ENCODE measurements around the gene LAMB2.

Gene LAMB2

DNA sequence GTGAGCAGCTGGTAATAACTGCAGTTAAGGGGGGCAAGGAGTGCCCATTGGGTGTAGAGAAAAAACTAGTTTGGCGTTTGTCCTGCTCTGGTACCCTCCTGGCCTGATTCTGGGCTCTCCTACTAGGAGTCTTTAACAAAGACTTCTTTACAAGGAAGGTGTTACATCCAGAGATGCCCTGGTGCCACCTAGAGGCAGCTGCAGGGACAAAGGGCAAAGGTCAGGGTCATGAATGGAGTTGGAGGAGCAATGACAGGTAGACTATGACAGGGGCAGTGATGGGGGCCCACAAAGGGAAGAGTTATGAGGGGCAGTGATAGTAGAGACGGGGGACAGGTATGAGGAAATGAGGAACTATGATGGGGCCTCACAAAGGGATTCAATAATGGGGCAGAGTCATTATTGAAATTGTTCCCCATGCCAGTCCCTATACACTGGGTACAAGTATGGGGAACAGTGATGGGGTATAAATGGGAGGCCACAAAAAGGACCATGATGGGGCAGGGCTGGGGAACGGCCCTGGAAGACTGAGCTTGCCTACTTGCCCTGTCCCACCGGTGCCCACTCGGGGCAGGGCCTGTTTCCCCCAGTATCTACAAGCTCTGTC lies 25.4 kb upstream of the LAMB2 start:
- Histone ChIP-seq H3K9ac (ENCODE audit: low read depth, low read length) (no peak overlapping the region), H3K4me3 (ENCODE audit: low read length) (no peak overlapping the region), H3K4me1 (ENCODE audit: control insufficient read depth, insufficient read depth, low read length) (no peaks in the 10 kb centered on the region), H3K4me2 (ENCODE audit: low read length) (no peak overlapping the region), H3K36me3 (ENCODE audit: insufficient read depth, low read length) (peaks cover 12% of the 10 kb centered on the region), H3K27me3 (ENCODE audit: control insufficient read depth, insufficient read depth, low read length) (no peaks in the 10 kb centered on the region), H3K9me3 (replicated peaks; ENCODE audit: low read length) (no peaks in the 10 kb centered on the region)

DNA sequence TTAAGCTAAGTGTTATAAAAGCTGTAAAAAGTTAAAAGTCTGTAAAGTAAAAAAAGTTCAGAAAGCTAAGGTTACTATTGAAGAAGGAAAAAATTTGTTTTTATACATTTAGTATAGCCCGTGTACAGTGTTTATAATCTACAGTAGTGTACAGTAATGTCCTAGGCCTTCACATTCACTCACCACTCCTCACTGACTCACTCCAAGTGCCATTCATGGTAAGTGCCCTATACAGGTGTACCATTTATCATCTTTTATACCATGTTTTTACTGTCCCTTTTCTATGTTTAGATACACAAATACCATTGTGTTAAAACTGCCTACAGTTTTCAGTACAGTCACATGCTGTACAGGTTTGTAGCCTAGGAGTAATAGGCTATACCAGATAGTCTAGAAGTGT lies 24.4 kb upstream of the LAMB2 start:
- no peak overlapping the region for H3K4me2 ChIP-seq (ENCODE audit: low read length)
- no peaks in the 10 kb centered on the region for H3K4me1 ChIP-seq (ENCODE audit: control insufficient read depth, insufficient read depth, low read length)
- H3K4me3 ChIP-seq (ENCODE audit: low read length) = no peak overlapping the region
- no peak overlapping the region for H3K9ac ChIP-seq (ENCODE audit: low read depth, low read length)
- no peaks in the 10 kb centered on the region for H3K9me3 ChIP-seq (replicated peaks; ENCODE audit: low read length)
- H3K36me3 ChIP-seq (ENCODE audit: insufficient read depth, low read length) = peaks cover 6% of the 10 kb centered on the region
- no peaks in the 10 kb centered on the region for H3K27me3 ChIP-seq (ENCODE audit: control insufficient read depth, insufficient read depth, low read length)

DNA sequence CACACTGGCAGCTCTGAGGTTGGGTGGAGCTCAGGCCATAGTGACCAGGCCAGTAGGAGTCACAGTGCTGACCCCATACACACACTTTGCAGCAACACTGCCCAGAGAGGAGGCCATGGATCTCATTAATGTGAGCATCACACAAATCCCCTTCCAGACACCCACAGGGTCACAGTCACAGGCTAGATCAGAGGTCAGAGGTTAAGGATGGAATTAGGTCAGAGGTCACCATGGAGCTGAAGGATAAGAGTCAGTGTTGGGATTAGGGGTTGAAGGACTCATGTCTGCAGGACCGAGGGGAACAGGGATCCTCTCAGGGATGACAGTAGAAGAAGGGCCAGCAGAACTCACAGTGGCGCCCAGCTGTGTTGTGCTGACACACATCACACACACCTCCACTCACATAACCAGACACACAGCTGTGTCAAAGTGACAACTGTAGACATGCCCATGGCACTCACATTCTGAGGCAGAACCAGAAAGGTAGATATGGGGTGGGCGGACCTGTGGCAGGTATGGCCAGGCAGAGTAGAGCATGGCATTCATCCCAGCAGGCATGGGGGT lies 20.6 kb upstream of the LAMB2 start:
- Histone ChIP-seq H3K4me2 (ENCODE audit: low read length) (no peak overlapping the region), H3K36me3 (ENCODE audit: insufficient read depth, low read length) (no peaks in the 10 kb centered on the region), H3K4me3 (ENCODE audit: low read length) (no peak overlapping the region), H3K27me3 (ENCODE audit: control insufficient read depth, insufficient read depth, low read length) (no peaks in the 10 kb centered on the region), H3K4me1 (ENCODE audit: control insufficient read depth, insufficient read depth, low read length) (no peaks in the 10 kb centered on the region), H3K9ac (ENCODE audit: low read depth, low read length) (no peak overlapping the region), H3K9me3 (replicated peaks; ENCODE audit: low read length) (no peaks in the 10 kb centered on the region)

DNA sequence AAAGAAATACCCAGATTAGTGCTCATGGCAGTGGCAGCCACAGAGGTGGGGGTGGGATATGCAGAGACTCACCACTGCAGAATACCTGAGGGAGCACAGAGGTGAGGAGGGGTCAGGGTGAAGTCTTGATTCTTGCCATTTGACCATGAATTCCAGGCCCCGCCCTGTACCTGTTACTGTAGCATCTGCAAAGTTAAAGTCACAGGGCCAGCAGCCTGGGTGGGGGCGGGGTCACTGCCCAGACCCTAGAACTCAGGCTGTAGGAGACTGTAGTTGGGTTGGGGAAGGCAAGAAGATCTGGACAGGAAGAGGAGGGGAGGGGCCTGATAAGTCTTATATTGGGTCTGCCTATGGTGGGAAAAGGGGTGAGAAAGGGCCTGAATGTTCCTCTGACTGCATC lies 18.8 kb upstream of the LAMB2 start:
- no peaks in the 10 kb centered on the region for H3K4me1 ChIP-seq (ENCODE audit: control insufficient read depth, insufficient read depth, low read length)
- no peaks in the 10 kb centered on the region for H3K36me3 ChIP-seq (ENCODE audit: insufficient read depth, low read length)
- no peaks in the 10 kb centered on the region for H3K9me3 ChIP-seq (replicated peaks; ENCODE audit: low read length)
- no peak overlapping the region for H3K9ac ChIP-seq (ENCODE audit: low read depth, low read length)
- no peak overlapping the region for H3K4me2 ChIP-seq (ENCODE audit: low read length)
- no peak overlapping the region for H3K4me3 ChIP-seq (ENCODE audit: low read length)
- H3K27me3 ChIP-seq (ENCODE audit: control insufficient read depth, insufficient read depth, low read length) = no peaks in the 10 kb centered on the region

DNA sequence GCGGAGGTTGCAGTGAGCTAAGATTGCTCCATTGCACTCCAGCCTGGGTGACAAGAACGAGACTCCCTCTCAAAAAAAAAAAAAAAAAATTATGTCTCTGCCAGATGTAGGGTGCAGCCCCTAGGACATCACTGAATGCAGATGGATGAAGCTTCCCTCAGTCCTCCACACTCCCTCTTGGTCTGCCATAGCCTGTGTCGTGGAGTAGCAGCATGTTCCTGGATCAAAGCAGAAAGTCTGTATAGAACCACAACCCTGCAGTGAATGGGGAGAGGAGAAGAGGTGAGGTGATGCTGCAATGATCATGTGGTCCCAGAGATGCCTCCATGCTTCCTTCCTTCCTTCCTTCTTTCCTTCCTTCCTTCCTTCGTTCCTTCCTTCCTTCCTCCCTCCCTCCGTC lies 15.3 kb upstream of the LAMB2 start:
- Histone ChIP-seq H3K36me3 (ENCODE audit: insufficient read depth, low read length) (no peaks in the 10 kb centered on the region), H3K4me2 (ENCODE audit: low read length) (no peak overlapping the region), H3K9ac (ENCODE audit: low read depth, low read length) (no peak overlapping the region), H3K4me1 (ENCODE audit: control insufficient read depth, insufficient read depth, low read length) (no peaks in the 10 kb centered on the region), H3K27me3 (ENCODE audit: control insufficient read depth, insufficient read depth, low read length) (no peaks in the 10 kb centered on the region), H3K4me3 (ENCODE audit: low read length) (no peak overlapping the region), H3K9me3 (replicated peaks; ENCODE audit: low read length) (no peaks in the 10 kb centered on the region)

DNA sequence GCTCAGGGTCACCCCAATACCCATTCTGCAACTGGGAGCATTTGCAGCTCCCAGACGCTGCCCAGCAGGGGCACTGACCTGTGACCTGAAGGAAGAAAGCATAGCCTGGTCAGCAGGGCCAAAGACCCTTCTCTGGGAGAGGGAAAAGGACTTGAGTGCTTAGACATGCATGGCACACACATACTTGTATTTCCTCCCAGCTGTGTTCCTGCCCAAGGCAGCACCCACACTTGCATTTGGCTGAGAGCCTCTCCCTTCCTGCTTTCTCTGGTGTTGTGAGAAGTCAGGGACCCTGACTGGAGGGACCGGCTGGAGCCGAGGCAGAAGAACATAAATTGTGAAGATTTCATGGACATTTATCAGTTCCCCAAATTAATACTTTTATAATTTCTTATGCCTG lies 7.2 kb upstream of the LAMB2 start:
- Histone ChIP-seq H3K36me3 (ENCODE audit: insufficient read depth, low read length) (no peaks in the 10 kb centered on the region), H3K9ac (ENCODE audit: low read depth, low read length) (no peak overlapping the region), H3K9me3 (replicated peaks; ENCODE audit: low read length) (no peaks in the 10 kb centered on the region), H3K4me2 (ENCODE audit: low read length) (no peak overlapping the region), H3K4me1 (ENCODE audit: control insufficient read depth, insufficient read depth, low read length) (no peaks in the 10 kb centered on the region), H3K27me3 (ENCODE audit: control insufficient read depth, insufficient read depth, low read length) (peaks cover 11% of the 10 kb centered on the region), H3K4me3 (ENCODE audit: low read length) (no peak overlapping the region)

DNA sequence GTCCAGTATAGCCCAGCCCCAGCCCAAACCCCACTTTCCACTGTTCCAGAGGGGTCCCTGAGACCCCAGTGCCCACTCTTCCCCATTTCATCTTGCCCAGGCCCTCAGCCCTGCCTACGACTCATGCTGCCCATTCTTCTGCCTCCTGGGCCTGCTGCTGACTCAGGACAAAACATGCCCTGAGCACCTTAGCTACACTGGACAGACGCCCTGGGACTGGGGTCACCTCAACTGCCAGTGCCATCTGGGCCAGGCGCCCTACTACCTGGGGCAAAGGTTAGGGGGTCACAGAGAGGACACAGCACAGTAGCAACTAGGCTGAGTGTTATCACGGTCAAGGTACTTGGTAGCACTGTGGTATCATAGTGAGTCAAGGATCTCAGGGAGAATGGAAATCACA lies 2.6 kb upstream of the LAMB2 start:
- H3K4me1 ChIP-seq (ENCODE audit: control insufficient read depth, insufficient read depth, low read length) = peaks cover 21% of the 10 kb centered on the region
- H3K9me3 ChIP-seq (replicated peaks; ENCODE audit: low read length) = no peaks in the 10 kb centered on the region
- no peak overlapping the region for H3K4me2 ChIP-seq (ENCODE audit: low read length)
- H3K4me3 ChIP-seq (ENCODE audit: low read length) = no peak overlapping the region
- H3K9ac ChIP-seq (ENCODE audit: low read depth, low read length) = no peak overlapping the region
- peaks cover 8% of the 10 kb centered on the region for H3K27me3 ChIP-seq (ENCODE audit: control insufficient read depth, insufficient read depth, low read length)
- H3K36me3 ChIP-seq (ENCODE audit: insufficient read depth, low read length) = peaks cover 18% of the 10 kb centered on the region

DNA sequence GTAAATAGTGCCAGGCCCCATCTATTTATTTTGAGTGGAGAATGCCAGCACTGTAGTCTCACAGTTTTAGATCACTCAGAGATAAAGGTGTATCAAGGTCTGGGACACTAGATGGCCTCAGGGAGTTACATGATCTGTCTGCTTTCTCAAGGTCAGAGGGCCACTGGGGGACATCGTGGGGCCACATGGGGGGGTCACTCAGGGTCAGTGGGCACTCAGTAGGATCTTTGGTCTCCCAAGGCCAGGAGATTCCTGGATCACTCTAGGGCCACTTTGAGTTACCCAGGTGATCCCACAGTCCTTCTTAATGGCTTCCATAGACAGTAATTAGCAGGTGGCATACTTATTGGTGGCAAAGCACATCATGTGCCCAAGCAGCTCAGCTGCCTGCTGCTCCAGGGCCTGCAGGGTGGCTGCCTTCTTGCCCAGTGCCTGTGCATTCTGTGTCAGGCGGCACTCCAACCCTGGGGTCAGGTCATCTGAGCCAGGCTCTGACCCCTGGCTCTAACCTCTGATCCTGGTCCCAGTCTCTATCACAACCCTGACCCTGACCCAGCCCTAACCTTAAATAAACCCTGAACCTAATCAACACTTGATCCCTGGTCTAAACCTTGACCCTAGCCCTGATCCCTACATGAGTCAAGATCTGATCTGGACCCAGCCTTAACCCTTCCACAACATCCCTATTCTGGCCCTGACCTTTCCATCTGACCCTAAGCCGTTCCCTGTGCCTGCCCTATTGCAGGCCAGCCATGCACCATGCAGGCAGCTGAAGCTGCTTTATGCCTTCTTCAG lies 1.8 kb upstream of the LAMB2 start:
- no peaks in the 10 kb centered on the region for H3K9me3 ChIP-seq (replicated peaks; ENCODE audit: low read length)
- no peak overlapping the region for H3K9ac ChIP-seq (ENCODE audit: low read depth, low read length)
- peaks cover 8% of the 10 kb centered on the region for H3K27me3 ChIP-seq (ENCODE audit: control insufficient read depth, insufficient read depth, low read length)
- H3K4me3 ChIP-seq (ENCODE audit: low read length) = no peak overlapping the region
- peak overlapping the region; percentile 95 for H3K4me2 ChIP-seq (ENCODE audit: low read length)
- peaks cover 21% of the 10 kb centered on the region for H3K4me1 ChIP-seq (ENCODE audit: control insufficient read depth, insufficient read depth, low read length)
- H3K36me3 ChIP-seq (ENCODE audit: insufficient read depth, low read length) = peaks cover 25% of the 10 kb centered on the region

DNA sequence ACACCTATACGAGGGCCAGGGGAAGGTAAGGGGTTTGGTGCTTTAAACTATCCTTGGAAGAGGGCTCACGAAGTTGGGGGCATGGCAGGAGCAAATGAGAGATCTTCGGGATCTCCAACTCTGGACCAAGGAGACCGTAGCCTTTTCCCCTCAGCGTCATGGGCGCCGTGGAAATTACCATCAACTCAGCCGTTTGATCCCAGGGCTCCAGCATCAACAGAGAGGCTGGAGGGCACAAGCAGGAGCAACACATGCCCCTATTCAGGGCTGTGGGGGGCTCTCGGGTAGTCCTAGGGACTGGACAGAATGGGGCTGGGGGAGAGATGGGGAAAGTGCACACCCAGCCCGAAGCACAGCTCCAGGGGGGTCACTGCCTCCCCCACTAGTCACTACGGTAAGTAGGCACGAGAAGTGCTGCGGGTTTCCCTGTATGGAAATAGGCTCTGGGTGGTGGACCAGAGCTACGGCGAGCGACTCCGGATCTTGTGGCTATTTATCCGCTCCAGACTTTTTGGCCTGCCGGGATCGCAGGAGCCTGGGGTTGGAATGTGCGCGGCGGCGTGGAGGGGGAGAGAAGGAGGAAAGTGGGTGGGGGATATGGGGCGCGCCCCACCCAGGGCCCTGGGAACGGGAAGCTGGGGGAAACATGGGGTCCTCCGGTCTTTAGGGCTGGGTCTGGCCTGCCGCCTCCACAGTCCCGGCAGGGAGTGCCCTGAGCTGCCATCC lies 539 bp upstream of the LAMB2 start:
- no peaks in the 10 kb centered on the region for H3K9me3 ChIP-seq (replicated peaks; ENCODE audit: low read length)
- peaks cover 21% of the 10 kb centered on the region for H3K4me1 ChIP-seq (ENCODE audit: control insufficient read depth, insufficient read depth, low read length)
- peak overlapping the region; percentile 95 for H3K4me2 ChIP-seq (ENCODE audit: low read length)
- peak overlapping the region; percentile 83 for H3K4me3 ChIP-seq (ENCODE audit: low read length)
- peaks cover 8% of the 10 kb centered on the region for H3K27me3 ChIP-seq (ENCODE audit: control insufficient read depth, insufficient read depth, low read length)
- peaks cover 37% of the 10 kb centered on the region for H3K36me3 ChIP-seq (ENCODE audit: insufficient read depth, low read length)
- H3K9ac ChIP-seq (ENCODE audit: low read depth, low read length) = peak overlapping the region; percentile 86

DNA sequence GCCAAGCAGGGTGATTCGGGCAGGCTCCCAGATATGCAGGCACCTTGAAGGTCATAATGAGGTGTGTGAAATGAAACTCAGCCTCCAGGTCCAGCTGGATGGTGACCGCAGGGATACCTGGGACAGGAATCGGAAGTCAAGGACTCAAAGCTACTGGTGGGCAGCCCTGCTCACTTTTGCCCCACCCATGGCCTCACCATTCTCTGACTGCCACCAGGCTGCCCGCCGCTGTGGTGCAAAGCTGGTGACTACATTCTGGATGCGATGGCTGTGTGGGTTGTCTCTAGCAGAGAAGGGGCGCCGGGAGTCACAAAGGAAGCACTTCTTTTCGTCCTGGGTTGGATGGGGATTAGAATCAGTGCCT lies 795 bp downstream of the LAMB2 start:
- Histone ChIP-seq H3K4me2 (ENCODE audit: low read length) (peak overlapping the region; percentile 95), H3K4me3 (ENCODE audit: low read length) (peak overlapping the region; percentile 83), H3K27me3 (ENCODE audit: control insufficient read depth, insufficient read depth, low read length) (no peaks in the 10 kb centered on the region), H3K9me3 (replicated peaks; ENCODE audit: low read length) (no peaks in the 10 kb centered on the region), H3K36me3 (ENCODE audit: insufficient read depth, low read length) (peaks cover 45% of the 10 kb centered on the region), H3K4me1 (ENCODE audit: control insufficient read depth, insufficient read depth, low read length) (peaks cover 21% of the 10 kb centered on the region), H3K9ac (ENCODE audit: low read depth, low read length) (peak overlapping the region; percentile 86)

DNA sequence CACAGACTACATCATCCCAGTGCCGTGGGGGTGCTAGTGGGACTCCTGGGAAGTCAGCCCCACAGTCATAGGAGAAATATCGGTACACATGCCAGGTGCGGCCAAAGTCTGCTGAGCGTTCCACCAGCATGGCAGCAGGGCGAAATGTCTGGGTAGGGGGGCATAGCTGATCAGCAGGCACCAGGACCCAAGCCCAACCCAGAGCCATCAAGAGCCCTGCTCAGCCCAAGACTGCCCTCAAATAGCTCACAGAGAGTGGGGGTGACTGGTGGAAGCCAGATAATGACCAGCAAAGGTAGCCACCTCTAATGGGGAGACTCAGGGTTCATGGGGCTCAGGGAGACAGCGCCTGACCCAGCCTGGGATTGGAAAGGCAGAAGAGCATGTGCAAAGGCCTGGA lies 1.3 kb downstream of the LAMB2 start:
- H3K9ac ChIP-seq (ENCODE audit: low read depth, low read length) = peak overlapping the region; percentile 86
- H3K36me3 ChIP-seq (ENCODE audit: insufficient read depth, low read length) = peaks cover 50% of the 10 kb centered on the region
- H3K4me1 ChIP-seq (ENCODE audit: control insufficient read depth, insufficient read depth, low read length) = peaks cover 21% of the 10 kb centered on the region
- no peaks in the 10 kb centered on the region for H3K9me3 ChIP-seq (replicated peaks; ENCODE audit: low read length)
- peak overlapping the region; percentile 95 for H3K4me2 ChIP-seq (ENCODE audit: low read length)
- H3K27me3 ChIP-seq (ENCODE audit: control insufficient read depth, insufficient read depth, low read length) = no peaks in the 10 kb centered on the region
- peak overlapping the region; percentile 83 for H3K4me3 ChIP-seq (ENCODE audit: low read length)
